ENCODE results near the gene COL4A5. TPM values are rescaled to one million over a fixed set of nuclear protein-coding genes. Genes with fewer than 3 reads are reported as not detected.

The COL4A5 gene
- total RNA-seq, 1 experiment from 2014 or later: 51.3 TPM

DNA sequence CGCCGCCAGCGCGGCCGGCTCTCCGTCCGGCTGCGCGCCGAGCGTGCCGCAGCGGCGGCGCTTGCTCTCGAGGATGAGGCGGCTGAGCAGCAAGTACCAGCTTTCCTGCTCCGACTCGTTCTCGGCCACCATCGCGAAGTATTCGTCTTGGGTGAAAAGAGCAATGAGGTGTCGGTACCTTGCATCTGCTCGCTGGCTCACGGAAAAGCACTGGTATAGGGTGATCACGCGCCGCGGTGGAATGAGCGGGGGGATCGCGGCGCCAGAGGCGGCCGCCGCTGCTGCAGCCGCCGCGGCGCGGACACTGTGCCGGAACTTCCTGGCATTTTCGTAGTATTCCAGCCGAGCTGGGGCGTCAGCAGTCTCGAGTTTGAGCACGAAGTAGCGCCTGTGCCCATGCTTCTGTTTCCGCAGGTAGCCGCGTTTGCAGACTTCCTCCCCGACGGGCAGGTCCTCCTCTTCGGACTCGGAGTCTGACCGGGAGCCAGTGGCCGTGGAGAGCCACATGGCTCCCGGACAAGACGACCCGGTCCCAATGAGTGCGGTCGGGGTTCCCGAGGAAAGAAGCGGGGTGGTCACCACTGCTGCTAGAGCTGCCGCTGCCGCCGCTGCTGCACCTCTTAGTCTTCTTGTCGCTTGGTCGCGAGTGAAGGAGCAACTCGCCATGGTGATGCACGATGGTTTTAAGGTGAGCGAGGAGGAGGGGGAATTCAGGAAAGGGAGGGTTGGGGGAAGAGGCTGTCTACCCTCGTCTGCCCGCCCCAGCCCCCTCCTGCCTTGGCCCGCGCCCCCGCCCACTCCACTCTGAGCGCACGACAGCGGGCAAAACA lies 296.3 kb downstream of the COL4A5 start:
- H3K27ac ChIP-seq (ENCODE audit: insufficient read length, low read depth, low read length): no peak overlapping the region
- peaks cover 47% of the 10 kb centered on the region for H3K27me3 Mint-ChIP-seq (ENCODE audit: low read depth)

More for the DNA sequence above, 296.3 kb downstream of the COL4A5 start:
- H3K79me1 ChIP-seq (ENCODE audit: insufficient read depth, low read depth, low read length, poor library complexity, severe bottlenecking): no peaks in the 10 kb centered on the region
- TF ChIP-seq, protein P1, sequence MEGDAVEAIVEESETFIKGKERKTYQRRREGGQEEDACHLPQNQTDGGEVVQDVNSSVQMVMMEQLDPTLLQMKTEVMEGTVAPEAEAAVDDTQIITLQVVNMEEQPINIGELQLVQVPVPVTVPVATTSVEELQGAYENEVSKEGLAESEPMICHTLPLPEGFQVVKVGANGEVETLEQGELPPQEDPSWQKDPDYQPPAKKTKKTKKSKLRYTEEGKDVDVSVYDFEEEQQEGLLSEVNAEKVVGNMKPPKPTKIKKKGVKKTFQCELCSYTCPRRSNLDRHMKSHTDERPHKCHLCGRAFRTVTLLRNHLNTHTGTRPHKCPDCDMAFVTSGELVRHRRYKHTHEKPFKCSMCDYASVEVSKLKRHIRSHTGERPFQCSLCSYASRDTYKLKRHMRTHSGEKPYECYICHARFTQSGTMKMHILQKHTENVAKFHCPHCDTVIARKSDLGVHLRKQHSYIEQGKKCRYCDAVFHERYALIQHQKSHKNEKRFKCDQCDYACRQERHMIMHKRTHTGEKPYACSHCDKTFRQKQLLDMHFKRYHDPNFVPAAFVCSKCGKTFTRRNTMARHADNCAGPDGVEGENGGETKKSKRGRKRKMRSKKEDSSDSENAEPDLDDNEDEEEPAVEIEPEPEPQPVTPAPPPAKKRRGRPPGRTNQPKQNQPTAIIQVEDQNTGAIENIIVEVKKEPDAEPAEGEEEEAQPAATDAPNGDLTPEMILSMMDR (conservative IDR thresholded peaks at IDR 0.05): no peak
- no peak overlapping the region for H4K8ac ChIP-seq (replicated peaks; ENCODE audit: insufficient read length, low read depth, low read length)
- H2BK120ac ChIP-seq (ENCODE audit: low read depth, low read length, poor library complexity, severe bottlenecking): no peak overlapping the region
- no peaks in the 10 kb centered on the region for H4K20me1 ChIP-seq (ENCODE audit: control insufficient read depth, insufficient read depth, insufficient read length)
- no CpG with 5 or more reads among the region's 82 CpGs for WGBS (ENCODE audit: extremely low coverage, insufficient read length, low lambda C conversion rate)
- peak overlapping the region; percentile 42; the same call in 1 of the 2 replicates for H3K14ac ChIP-seq (ENCODE audit: insufficient read depth, low read length)
- H3K23ac ChIP-seq (ENCODE audit: insufficient read length, low read depth, low read length): no peak overlapping the region
- H3K4me1 Mint-ChIP-seq: peaks cover 35 to 41% of the 10 kb centered on the region in 2 experiments
- no peak overlapping the region for H2BK20ac ChIP-seq (ENCODE audit: low read depth, low read length, poor library complexity, severe bottlenecking)
- peaks cover 33% of the 10 kb centered on the region for H3K23me2 ChIP-seq (ENCODE audit: insufficient read length, low read depth, low read length, poor library complexity, severe bottlenecking)
- no peak overlapping the region for H2AK5ac ChIP-seq (ENCODE audit: insufficient read length, low read length)
- peaks cover 19 to 22% of the 10 kb centered on the region in 2 experiments for H3K9me3 Mint-ChIP-seq
- peak overlapping the region; percentile 26 for H3K4me2 ChIP-seq (ENCODE audit: insufficient read depth, insufficient read length, low read length)
- H3K27ac Mint-ChIP-seq: peak overlapping the region; percentile 23 to 77 (median 76); a peak in 3 of 7 replicates
- no peak overlapping the region for H2BK5ac ChIP-seq (ENCODE audit: insufficient read length, low read length)
- H3T11ph ChIP-seq (ENCODE audit: low read length): no peak overlapping the region
- H3K9me3 ChIP-seq (ENCODE audit: control insufficient read depth, low read depth, low read length): no peaks in the 10 kb centered on the region
- H3K4me1 ChIP-seq (ENCODE audit: insufficient read depth, low read length): peaks cover 5% of the 10 kb centered on the region
- no peak overlapping the region for H4K5ac ChIP-seq (ENCODE audit: insufficient read length, low read depth, low read length)
- no peaks in the 10 kb centered on the region for H3K79me2 ChIP-seq (ENCODE audit: insufficient read depth, low read length)
- no peak overlapping the region for H4K91ac ChIP-seq (ENCODE audit: insufficient read length, low read depth, low read length)
- H2BK12ac ChIP-seq (ENCODE audit: insufficient read length, low read depth, low read length): no peak overlapping the region
- no peak overlapping the region for H2BK15ac ChIP-seq (ENCODE audit: low read depth, low read length)
- no peak for DNase-seq
- H3K4ac ChIP-seq (ENCODE audit: low read depth, low read length): no peak overlapping the region
- peaks cover 11 to 22% (median 16%) of the 10 kb centered on the region in 3 experiments for H3K36me3 Mint-ChIP-seq (ENCODE audit: insufficient read depth in 1 of 3, low read depth in 3 of 3)
- H3K56ac ChIP-seq (ENCODE audit: insufficient read length, low read depth, low read length): no peak overlapping the region
- H2AFZ ChIP-seq (ENCODE audit: low read length): no peak overlapping the region
- H3K18ac ChIP-seq (ENCODE audit: insufficient read length, low read depth, low read length): peak overlapping the region; percentile 71
- H3K27me3 ChIP-seq (ENCODE audit: insufficient read depth, low read length): peaks cover 16% of the 10 kb centered on the region
- H3K4me3 Mint-ChIP-seq: peak overlapping the region; percentile 79 to 88
- H3K9ac ChIP-seq (ENCODE audit: extremely low read depth, insufficient read length, low read length): peak overlapping the region; percentile 35

Measured in H9 (cell line).